DND-41 (cell line): ENCODE data around the gene PHOX2A.

ENCODE experiments used
- CTCF ChIP-seq: IDR thresholded peaks from 2 replicates; pipeline ENCODE4 v1.5.1; 2012; ENCODE audit warnings: borderline replicate concordance, low read length, moderate library complexity, mild to moderate bottlenecking; ENCODE audit not compliant: poor library complexity, severe bottlenecking; ENCODE audit errors: extremely low read depth
- EZH2 ChIP-seq: IDR thresholded peaks from 3 replicates; pipeline ENCODE4 v1.6.1; 2012; ENCODE audit warnings: borderline replicate concordance, low read depth, mild to moderate bottlenecking, moderate library complexity, low read length, inconsistent platforms; ENCODE audit not compliant: severe bottlenecking

- TF ChIP-seq CTCF (no peak), EZH2 (no peak)
Observed at GRCh38 chr11:72189455-72190250, 54.3 kb downstream of the PHOX2A start.
